ENCODE data around the gene ENDOU. TPM values are rescaled to one million over a fixed set of nuclear protein-coding genes. Genes with fewer than 3 reads are reported as not detected.
"Not testable (repeated sequence)": the region's sequence is repeated elsewhere in the genome, so short reads cannot be mapped to it uniquely, and the experiment has no call there.

ENDOU gene
- total RNA-seq, 1 experiment from 2014 or later: 0.39 TPM

GRCh38 chr12:47679785-47680184 is 45.5 kb downstream of the ENDOU start:
- Histone ChIP-seq H3K4me3 (no peak overlapping the region), H3K79me2 (ENCODE audit: low read depth) (no peaks in the 10 kb centered on the region), H3F3A (ENCODE audit: insufficient read depth, low read depth) (0 out of 2 replicates have a peak, but pooled peaks cover 4% of the 10 kb centered on the region), H3K27ac (no peak overlapping the region), H4K20me1 (ENCODE audit: insufficient read depth) (no peaks in the 10 kb centered on the region), H2AFZ (no peak overlapping the region), H3K9me2 (ENCODE audit: insufficient read depth) (no peaks in the 10 kb centered on the region), H3K27me3 (ENCODE audit: insufficient read depth, low read depth) (no peaks in the 10 kb centered on the region), H3K9me3 (ENCODE audit: insufficient read depth, low read depth) (no peaks in the 10 kb centered on the region), H3K4me1 (replicated peaks; ENCODE audit: insufficient read depth) (no peaks in the 10 kb centered on the region), H3K4me2 (no peak overlapping the region), H3K36me3 (ENCODE audit: low read depth) (peaks cover 31% of the 10 kb centered on the region)
- POLR2A ChIA-PET (ENCODE audit: unreplicated experiment): no interaction called here
- DNase-seq: no peak
- TF ChIP-seq EZH2 (IDR thresholded peaks at IDR 0.05; ENCODE audit: low read depth) (no peak), CTCF (conservative IDR thresholded peaks at IDR 0.05) (no peak)
- no TSS peak for BruUV-seq (replicated peaks)
- CTCF ChIA-PET: no interaction called here
- intact Hi-C loops (cut with micrococcal nuclease; ENCODE audit: unreplicated experiment): no loop called here

- Histone ChIP-seq H3K4me3 (no peak overlapping the region), H3K79me2 (ENCODE audit: low read depth) (no peaks in the 10 kb centered on the region), H3F3A (ENCODE audit: insufficient read depth, low read depth) (peaks cover 11% of the 10 kb centered on the region; the same call in 1 of the 2 replicates), H3K4me2 (no peak overlapping the region), H4K20me1 (ENCODE audit: insufficient read depth) (no peaks in the 10 kb centered on the region), H2AFZ (no peak overlapping the region), H3K36me3 (ENCODE audit: low read depth) (peaks cover 45% of the 10 kb centered on the region), H3K4me1 (replicated peaks; ENCODE audit: insufficient read depth) (no peaks in the 10 kb centered on the region), H3K27me3 (ENCODE audit: insufficient read depth, low read depth) (no peaks in the 10 kb centered on the region), H3K27ac (no peak overlapping the region), H3K9me3 (ENCODE audit: insufficient read depth, low read depth) (no peaks in the 10 kb centered on the region), H3K9me2 (ENCODE audit: insufficient read depth) (no peaks in the 10 kb centered on the region)
- DNase-seq: no peak
- intact Hi-C loops (cut with micrococcal nuclease; ENCODE audit: unreplicated experiment): no loop called here
- BruUV-seq (replicated peaks): no TSS peak
- POLR2A ChIA-PET (ENCODE audit: unreplicated experiment): no interaction called here
- TF ChIP-seq CTCF (conservative IDR thresholded peaks at IDR 0.05) (no peak), EZH2 (IDR thresholded peaks at IDR 0.05; ENCODE audit: low read depth) (no peak)
- CTCF ChIA-PET: no interaction called here
Measured at GRCh38 chr12:47672068-47672467, 53.2 kb downstream of the ENDOU start.

GRCh38 chr12:47667935-47668334 is 57.4 kb downstream of the ENDOU start:
- POLR2A ChIA-PET (ENCODE audit: unreplicated experiment); intact Hi-C loops (cut with micrococcal nuclease; ENCODE audit: unreplicated experiment); H4K20me1 ChIP-seq (ENCODE audit: insufficient read depth); DNase-seq; H3K27ac ChIP-seq; H3K4me1 ChIP-seq (replicated peaks; ENCODE audit: insufficient read depth); H2AFZ ChIP-seq; BruUV-seq (replicated peaks); CTCF ChIA-PET; H3K4me3 ChIP-seq; H3K27me3 ChIP-seq (ENCODE audit: insufficient read depth, low read depth); H3K79me2 ChIP-seq (ENCODE audit: low read depth); H3K4me2 ChIP-seq; H3K9me2 ChIP-seq (ENCODE audit: insufficient read depth); H3K9me3 ChIP-seq (ENCODE audit: insufficient read depth, low read depth): not testable (repeated sequence)
- H3F3A ChIP-seq (ENCODE audit: insufficient read depth, low read depth): peaks cover 11% of the 10 kb centered on the region; the same call in 1 of the 2 replicates
- peaks cover 32% of the 10 kb centered on the region for H3K36me3 ChIP-seq (ENCODE audit: low read depth)

Other genes with a start within 250 kb of the ENDOU start
- 31.6 and 37.0 TPM in 2 replicates for gene RPAP3, start 19.5 kb downstream of the ENDOU start, total RNA-seq (2021)
- 4.1 and 5.7 TPM in 2 replicates for gene RAPGEF3, start 33.4 kb upstream of the ENDOU start, total RNA-seq (2021)
- 76.4 and 108 TPM in 2 replicates for gene SLC48A1, start 47.7 kb upstream of the ENDOU start, total RNA-seq (2021)
- gene HDAC7, start 94.4 kb upstream of the ENDOU start, total RNA-seq (2021): 106 and 114 TPM in 2 replicates
- gene VDR, start 179.5 kb upstream of the ENDOU start, total RNA-seq (2021): 7.5 and 12.3 TPM in 2 replicates
- gene TMEM106C, start 238.1 kb upstream of the ENDOU start, total RNA-seq (2021): 99.4 and 100 TPM in 2 replicates

Data from PC-9 (cell line).